ENCODE results near the gene CHRND. TPM values are rescaled to one million over a fixed set of nuclear protein-coding genes. Genes with fewer than 3 reads are reported as not detected.

The CHRND gene
- total RNA-seq, 1 donor from 2014 or later = not detected

GRCh38 chr2:232541961-232542714 is 16.2 kb downstream of the CHRND start:
- H3K4me2 ChIP-seq (ENCODE audit: low read length) = no peak overlapping the region
- H3K27me3 Mint-ChIP-seq (ENCODE audit: low read depth, unreplicated experiment) = no peaks in the 10 kb centered on the region
- no peak overlapping the region for H3K27ac ChIP-seq (ENCODE audit: low read depth, low read length)
- no peaks in the 10 kb centered on the region for H3K27me3 ChIP-seq (ENCODE audit: insufficient read depth, low read length)
- FAIRE-seq = no peak
- no peak overlapping the region for H3K4me3 ChIP-seq (ENCODE audit: insufficient read depth, low read depth, low read length)
- no peaks in the 10 kb centered on the region for H3K4me1 ChIP-seq (ENCODE audit: insufficient read depth, low read length)
- no peak for DNase-seq (ENCODE audit: low read depth)
- peaks cover 3% of the 10 kb centered on the region for H3K36me3 Mint-ChIP-seq (ENCODE audit: low read depth, unreplicated experiment)
- peaks cover 14% of the 10 kb centered on the region for H4K20me1 ChIP-seq (ENCODE audit: insufficient read depth, low read length)
- H3K9me3 Mint-ChIP-seq (ENCODE audit: unreplicated experiment) = no peaks in the 10 kb centered on the region
- no peak overlapping the region for H3K27ac Mint-ChIP-seq (ENCODE audit: unreplicated experiment)
- H3K36me3 ChIP-seq (ENCODE audit: insufficient read depth, low read length) = peaks cover 2% of the 10 kb centered on the region
- peaks cover 18% of the 10 kb centered on the region for H3K79me2 ChIP-seq (ENCODE audit: insufficient read depth, low read length)
- no peaks in the 10 kb centered on the region for H3K4me1 Mint-ChIP-seq (ENCODE audit: low read depth, unreplicated experiment)
- H3K4me3 Mint-ChIP-seq (ENCODE audit: unreplicated experiment) = no peak overlapping the region
- TF ChIP-seq EZH2 (IDR thresholded peaks at IDR 0.05; ENCODE audit: insufficient read depth, low read length) (no peak), CTCF (IDR thresholded peaks at IDR 0.05; ENCODE audit: insufficient read depth, low read depth, low read length) (no peak)
- no peaks in the 10 kb centered on the region for H3K9me3 ChIP-seq (ENCODE audit: insufficient read depth, low read depth, low read length)
- H3K9ac ChIP-seq (ENCODE audit: low read length) = no peak overlapping the region
- H2AFZ ChIP-seq (ENCODE audit: low read depth, low read length) = no peak overlapping the region

GRCh38 chr2:232542715-232543467 is 16.9 kb downstream of the CHRND start:
- Histone ChIP-seq H3K36me3 (ENCODE audit: insufficient read depth, low read length) (peaks cover 5% of the 10 kb centered on the region), H3K4me3 (ENCODE audit: insufficient read depth, low read depth, low read length) (no peak overlapping the region), H3K4me2 (ENCODE audit: low read length) (no peak overlapping the region), H3K9ac (ENCODE audit: low read length) (no peak overlapping the region), H3K4me1 (ENCODE audit: insufficient read depth, low read length) (no peaks in the 10 kb centered on the region), H3K9me3 (ENCODE audit: insufficient read depth, low read depth, low read length) (no peaks in the 10 kb centered on the region), H3K79me2 (ENCODE audit: insufficient read depth, low read length) (peaks cover 25% of the 10 kb centered on the region), H2AFZ (ENCODE audit: low read depth, low read length) (no peak overlapping the region), H3K27me3 (ENCODE audit: insufficient read depth, low read length) (no peaks in the 10 kb centered on the region), H4K20me1 (ENCODE audit: insufficient read depth, low read length) (peaks cover 14% of the 10 kb centered on the region), H3K27ac (ENCODE audit: low read depth, low read length) (no peak overlapping the region)
- peaks cover 7% of the 10 kb centered on the region for H3K36me3 Mint-ChIP-seq (ENCODE audit: low read depth, unreplicated experiment)
- H3K27me3 Mint-ChIP-seq (ENCODE audit: low read depth, unreplicated experiment) = no peaks in the 10 kb centered on the region
- no peak for DNase-seq (ENCODE audit: low read depth)
- FAIRE-seq = no peak
- H3K27ac Mint-ChIP-seq (ENCODE audit: unreplicated experiment) = no peak overlapping the region
- no peaks in the 10 kb centered on the region for H3K9me3 Mint-ChIP-seq (ENCODE audit: unreplicated experiment)
- no peak for TF ChIP-seq EZH2 (IDR thresholded peaks at IDR 0.05; ENCODE audit: insufficient read depth, low read length)
- no peak for TF ChIP-seq CTCF (IDR thresholded peaks at IDR 0.05; ENCODE audit: insufficient read depth, low read depth, low read length)
- no peak overlapping the region for H3K4me3 Mint-ChIP-seq (ENCODE audit: unreplicated experiment)
- no peaks in the 10 kb centered on the region for H3K4me1 Mint-ChIP-seq (ENCODE audit: low read depth, unreplicated experiment)
